Fibroblast of lung (primary cell): ENCODE data around the gene DEFB131B.

ENCODE experiments used
- EZH2 ChIP-seq: IDR thresholded peaks from 2 replicates; pipeline ENCODE4 v1.5.1; 2012; ENCODE audit warnings: low read length, control low read depth, mild to moderate bottlenecking; ENCODE audit errors: missing control alignments
- TF ChIP-seq, protein P1 (sequence below), 2 donors: IDR thresholded peaks in 1 of 2; conservative IDR thresholded peaks in 1 of 2; 1 replicate in 1 of 2; 2 replicates in 1 of 2; pipeline ENCODE4 v1.5.1; 2011 to 2012; ENCODE audit warnings: low read length in 2 of 2, control low read depth in 1 of 2, inconsistent platforms in 1 of 2, low read depth in 1 of 2, mild to moderate bottlenecking in 1 of 2

DNA sequence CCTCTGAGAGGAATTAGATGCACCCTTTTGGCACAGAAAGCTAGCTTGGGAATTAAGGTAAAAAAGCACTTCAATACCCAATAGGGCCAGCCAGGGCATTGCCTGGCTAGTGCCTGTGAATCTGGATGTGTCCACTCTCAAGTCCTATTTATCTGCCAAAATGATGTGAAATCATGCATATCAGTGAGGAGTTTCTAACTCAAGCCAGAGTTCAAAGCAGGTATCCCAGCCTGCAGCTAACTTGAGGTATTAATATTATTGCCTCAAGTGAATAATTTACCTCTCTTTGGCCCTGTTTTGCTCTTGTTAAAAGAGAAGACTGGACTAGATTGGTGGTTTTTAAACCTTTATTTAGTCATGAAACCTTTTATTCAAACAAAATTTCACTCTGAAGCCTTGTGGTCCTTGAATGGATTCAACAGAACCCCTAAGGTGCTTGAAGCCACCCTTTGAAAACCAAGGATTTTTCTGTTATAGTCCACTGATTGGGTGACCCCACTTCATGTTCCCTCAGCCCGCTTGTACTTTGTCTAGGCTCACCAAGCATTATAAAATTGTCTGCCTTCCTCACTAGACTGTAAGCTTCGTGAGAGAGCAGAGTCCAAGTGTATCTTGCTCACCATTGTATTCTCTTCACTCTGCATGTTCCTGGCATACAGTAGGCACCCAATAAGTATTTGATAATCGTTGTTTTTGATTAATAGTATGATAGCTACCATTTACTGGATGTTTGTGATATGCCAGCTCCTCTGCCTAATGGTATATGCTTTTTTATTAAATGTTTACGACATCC is 55.1 kb downstream of the DEFB131B start:
- TF ChIP-seq, protein P1, sequence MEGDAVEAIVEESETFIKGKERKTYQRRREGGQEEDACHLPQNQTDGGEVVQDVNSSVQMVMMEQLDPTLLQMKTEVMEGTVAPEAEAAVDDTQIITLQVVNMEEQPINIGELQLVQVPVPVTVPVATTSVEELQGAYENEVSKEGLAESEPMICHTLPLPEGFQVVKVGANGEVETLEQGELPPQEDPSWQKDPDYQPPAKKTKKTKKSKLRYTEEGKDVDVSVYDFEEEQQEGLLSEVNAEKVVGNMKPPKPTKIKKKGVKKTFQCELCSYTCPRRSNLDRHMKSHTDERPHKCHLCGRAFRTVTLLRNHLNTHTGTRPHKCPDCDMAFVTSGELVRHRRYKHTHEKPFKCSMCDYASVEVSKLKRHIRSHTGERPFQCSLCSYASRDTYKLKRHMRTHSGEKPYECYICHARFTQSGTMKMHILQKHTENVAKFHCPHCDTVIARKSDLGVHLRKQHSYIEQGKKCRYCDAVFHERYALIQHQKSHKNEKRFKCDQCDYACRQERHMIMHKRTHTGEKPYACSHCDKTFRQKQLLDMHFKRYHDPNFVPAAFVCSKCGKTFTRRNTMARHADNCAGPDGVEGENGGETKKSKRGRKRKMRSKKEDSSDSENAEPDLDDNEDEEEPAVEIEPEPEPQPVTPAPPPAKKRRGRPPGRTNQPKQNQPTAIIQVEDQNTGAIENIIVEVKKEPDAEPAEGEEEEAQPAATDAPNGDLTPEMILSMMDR (conservative IDR thresholded peaks at IDR 0.05 in 1 of 2, IDR thresholded peaks at IDR 0.05 in 1 of 2; ENCODE audit: low read depth in 1 of 2, low read length in 2 of 2) = no peak
- no peak for TF ChIP-seq EZH2
